HEK293T (cell line): ENCODE measurements around the gene MYL12B.

Experiments
- CTCF ChIA-PET: fragments of 350-600 bp; formaldehyde crosslinking; extraction: SDS; loops from one replicate; lab custom pipeline; 2021; ENCODE audit warnings: antibody characterized with exemption, inconsistent platforms; lab: Yijun Ruan, JAX
- POLR2A ChIA-PET: fragments of 350-600 bp; formaldehyde crosslinking; extraction: SDS; loops from one replicate; lab custom pipeline; 2020; ENCODE audit warnings: antibody characterized with exemption, inconsistent platforms; lab: Yijun Ruan, JAX
- DNase-seq: peaks from one replicate; pipeline ENCODE4 v3.0.0; 2012; ENCODE audit warnings: mixed read lengths; ENCODE audit errors: extremely low spot score
- ARNT ChIP-seq: fragments of 450-650 bp; IDR thresholded peaks from 2 replicates; pipeline ENCODE4 v1.6.1; 2017; ENCODE audit warnings: mild to moderate bottlenecking
- BHLHE40 ChIP-seq: fragments of 450-650 bp; IDR thresholded peaks from 2 replicates; pipeline ENCODE4 v1.6.1; 2016; ENCODE audit warnings: mild to moderate bottlenecking, moderate library complexity, borderline replicate concordance
- CTBP1 ChIP-seq: fragments of 450-650 bp; IDR thresholded peaks from 2 replicates; pipeline ENCODE4 v1.6.1; 2016; ENCODE audit warnings: borderline replicate concordance
- ELF4 ChIP-seq: fragments of 450-650 bp; IDR thresholded peaks from 2 replicates; pipeline ENCODE4 v1.6.1; 2017; ENCODE audit warnings: antibody characterized with exemption
- FOXA1 ChIP-seq: fragments of 450-650 bp; IDR thresholded peaks from 2 replicates; pipeline ENCODE4 v1.6.1; 2016; ENCODE audit warnings: mild to moderate bottlenecking
- FOXK2 ChIP-seq: fragments of 450-650 bp; IDR thresholded peaks from 2 replicates; pipeline ENCODE4 v1.6.1; 2016; ENCODE audit warnings: mild to moderate bottlenecking
- FOXM1 ChIP-seq: fragments of 450-650 bp; IDR thresholded peaks from 2 replicates; pipeline ENCODE4 v1.6.1; 2017; ENCODE audit warnings: mild to moderate bottlenecking, borderline replicate concordance
- HDGF ChIP-seq: fragments of 450-650 bp; IDR thresholded peaks from 2 replicates; pipeline ENCODE4 v1.6.1; 2017; ENCODE audit warnings: antibody characterized with exemption, borderline replicate concordance
- L3MBTL2 ChIP-seq: fragments of 450-650 bp; conservative IDR thresholded peaks from 2 replicates; pipeline ENCODE4 v1.6.1; 2016; ENCODE audit warnings: mild to moderate bottlenecking
- LEF1 ChIP-seq: fragments of 450-650 bp; IDR thresholded peaks from 2 replicates; pipeline ENCODE4 v1.6.1; 2017; ENCODE audit warnings: mild to moderate bottlenecking, borderline replicate concordance
- NFRKB ChIP-seq: fragments of 450-650 bp; IDR thresholded peaks from 2 replicates; pipeline ENCODE4 v1.6.1; 2016; ENCODE audit warnings: mild to moderate bottlenecking, moderate library complexity
- PKNOX1 ChIP-seq: fragments of 450-650 bp; IDR thresholded peaks from 2 replicates; pipeline ENCODE4 v1.6.1; 2016
- SP1 ChIP-seq: fragments of 450-650 bp; IDR thresholded peaks from 2 replicates; pipeline ENCODE4 v1.6.1; 2017
- SUZ12 ChIP-seq: fragments of 450-650 bp; IDR thresholded peaks from 2 replicates; pipeline ENCODE4 v1.6.1; 2016; ENCODE audit warnings: mild to moderate bottlenecking
- TARDBP ChIP-seq: fragments of 450-650 bp; IDR thresholded peaks from 2 replicates; pipeline ENCODE4 v1.6.1; 2016
- ZNF384 ChIP-seq: fragments of 450-650 bp; IDR thresholded peaks from 2 replicates; pipeline ENCODE4 v1.6.1; 2016

The MYL12B gene

GRCh38 chr18:3321133-3321812, 59.3 kb downstream of the MYL12B start:
- TF ChIP-seq ZNF384 (no peak), SUZ12 (no peak), BHLHE40 (no peak), LEF1 (no peak), FOXK2 (no peak), CTBP1 (no peak), L3MBTL2 (no peak), FOXM1 (no peak), ARNT (no peak), ELF4 (no peak), SP1 (no peak), NFRKB (no peak), HDGF (no peak), TARDBP (no peak), FOXA1 (no peak), PKNOX1 (no peak)
- ChIA-PET POLR2A (no interaction called here), CTCF (interaction anchor here (0.5 kb wide), 1 partner anchor 275 kb away, joined by 4 read pairs; no protein-coding TSS in a partner anchor)
- DNase-seq = no peak

GRCh38 chr18:3323900-3324299, 62.0 kb downstream of the MYL12B start:
- POLR2A ChIA-PET = no interaction called here
- no peak for DNase-seq
- CTCF ChIA-PET = no interaction called here
- TF ChIP-seq NFRKB = no peak
- TF ChIP-seq FOXA1 = no peak
- no peak for TF ChIP-seq SUZ12
- no peak for TF ChIP-seq L3MBTL2
- no peak for TF ChIP-seq PKNOX1
- TF ChIP-seq HDGF = no peak
- TF ChIP-seq ZNF384 = no peak
- no peak for TF ChIP-seq SP1
- no peak for TF ChIP-seq FOXK2
- TF ChIP-seq ELF4 = no peak
- TF ChIP-seq LEF1 = no peak
- no peak for TF ChIP-seq BHLHE40
- no peak for TF ChIP-seq ARNT
- TF ChIP-seq TARDBP = no peak
- TF ChIP-seq FOXM1 = no peak
- TF ChIP-seq CTBP1 = no peak
